Renal cortex interstitium (tissue), 11 donors: ENCODE results near the gene BFSP2. TPM values are rescaled to one million over a fixed set of nuclear protein-coding genes. Genes with fewer than 3 reads are reported as not detected.

ENCODE experiments used
- DNase-seq, 11 donors: peaks; one replicate each; pipeline ENCODE4 v3.0.0-alpha.2; 2013; ENCODE audit warnings: low read depth in 9 of 11, low spot score in 4 of 11; ENCODE audit errors: extremely low read depth in 1 of 11
- polyA plus RNA-seq, 3 donors: library from polyadenylated mRNA; unstranded; fragments of 120-200 nt; gene quantifications; one replicate each; pipeline ENCODE4 v1.2.1, GENCODE V29; 2013; ENCODE audit not compliant: insufficient read length in 3 of 3

BFSP2 gene
- polyA plus RNA-seq, 3 donors, result 0.32 TPM; not detected in 2

DNA sequence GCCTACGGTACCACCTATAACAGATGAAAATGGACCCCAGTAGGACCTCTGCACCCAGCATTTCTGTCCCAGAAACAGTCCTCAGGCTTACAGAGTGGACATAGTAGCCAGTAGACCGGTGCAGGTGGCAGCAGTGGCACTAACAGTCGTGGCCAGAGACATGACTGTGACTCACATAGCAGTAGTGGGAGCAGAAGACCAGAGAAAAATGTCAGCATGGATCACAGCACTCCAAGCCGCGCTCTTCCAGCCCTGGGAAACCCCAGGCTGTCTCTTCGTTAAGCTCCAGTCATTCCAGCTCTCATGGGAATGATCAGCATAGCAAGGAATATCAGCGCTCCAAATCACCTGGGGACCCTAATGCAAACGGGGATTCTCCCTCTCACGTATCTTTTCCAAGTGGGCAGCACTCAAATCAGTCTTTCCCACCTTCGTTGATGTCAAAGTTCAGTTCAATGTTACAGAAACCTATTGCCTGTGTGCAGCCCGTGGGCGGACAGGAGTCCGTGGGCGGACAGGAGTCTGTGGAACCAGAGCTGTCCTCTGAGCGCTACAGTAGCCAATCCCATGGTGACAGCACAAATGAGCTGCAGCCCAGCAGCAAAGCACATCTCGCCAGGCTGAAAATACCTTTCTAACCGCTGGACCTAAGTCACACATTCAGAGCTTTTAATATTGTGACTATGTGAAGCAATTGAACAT lies 10.5 kb downstream of the BFSP2 start:
- no peak for DNase-seq

DNA sequence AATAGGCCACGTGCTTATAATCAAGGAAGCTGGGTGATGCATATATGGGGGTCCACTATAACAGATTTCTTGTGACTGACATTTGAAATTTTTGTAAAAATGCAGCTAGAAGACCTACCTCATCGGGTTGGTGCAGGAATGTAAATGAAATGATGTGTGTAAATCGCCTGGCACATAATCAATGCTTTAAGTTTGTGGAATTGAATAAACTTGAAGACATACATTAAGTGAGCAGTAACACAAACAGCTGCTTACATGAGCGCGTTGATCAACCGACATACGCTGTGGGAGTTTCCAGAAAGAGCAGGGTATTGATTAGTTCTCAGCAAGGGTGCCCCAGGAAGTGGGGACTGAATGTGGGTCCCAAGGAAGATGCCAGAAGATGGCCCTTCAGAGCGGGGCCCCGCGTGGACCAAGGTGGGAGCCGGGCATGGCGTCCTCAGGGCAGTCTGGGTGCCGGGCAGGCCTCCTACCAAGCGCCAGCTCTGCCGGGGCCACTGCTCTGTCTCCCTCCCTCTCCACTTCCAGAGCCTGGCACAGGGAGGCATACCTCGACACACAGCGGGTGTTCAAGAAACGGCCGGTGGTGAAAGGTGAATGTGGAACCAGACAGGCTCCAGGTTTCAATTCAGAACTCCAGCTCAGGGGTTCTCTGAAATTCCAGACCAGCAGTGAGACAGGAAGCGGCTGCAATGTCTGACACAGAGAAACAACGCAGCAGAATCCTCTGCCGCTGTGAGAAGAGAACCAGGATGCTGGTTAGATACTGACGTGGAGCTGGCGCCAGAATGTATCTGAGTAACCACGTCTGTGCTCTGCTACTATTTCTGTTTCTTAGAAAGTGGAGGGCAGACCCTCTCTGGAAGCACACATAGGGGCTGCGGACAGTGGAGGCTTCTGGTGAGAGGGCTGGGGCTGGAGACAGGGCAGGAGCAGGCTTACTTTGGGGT lies 12.6 kb downstream of the BFSP2 start:
- no peak for DNase-seq

DNA sequence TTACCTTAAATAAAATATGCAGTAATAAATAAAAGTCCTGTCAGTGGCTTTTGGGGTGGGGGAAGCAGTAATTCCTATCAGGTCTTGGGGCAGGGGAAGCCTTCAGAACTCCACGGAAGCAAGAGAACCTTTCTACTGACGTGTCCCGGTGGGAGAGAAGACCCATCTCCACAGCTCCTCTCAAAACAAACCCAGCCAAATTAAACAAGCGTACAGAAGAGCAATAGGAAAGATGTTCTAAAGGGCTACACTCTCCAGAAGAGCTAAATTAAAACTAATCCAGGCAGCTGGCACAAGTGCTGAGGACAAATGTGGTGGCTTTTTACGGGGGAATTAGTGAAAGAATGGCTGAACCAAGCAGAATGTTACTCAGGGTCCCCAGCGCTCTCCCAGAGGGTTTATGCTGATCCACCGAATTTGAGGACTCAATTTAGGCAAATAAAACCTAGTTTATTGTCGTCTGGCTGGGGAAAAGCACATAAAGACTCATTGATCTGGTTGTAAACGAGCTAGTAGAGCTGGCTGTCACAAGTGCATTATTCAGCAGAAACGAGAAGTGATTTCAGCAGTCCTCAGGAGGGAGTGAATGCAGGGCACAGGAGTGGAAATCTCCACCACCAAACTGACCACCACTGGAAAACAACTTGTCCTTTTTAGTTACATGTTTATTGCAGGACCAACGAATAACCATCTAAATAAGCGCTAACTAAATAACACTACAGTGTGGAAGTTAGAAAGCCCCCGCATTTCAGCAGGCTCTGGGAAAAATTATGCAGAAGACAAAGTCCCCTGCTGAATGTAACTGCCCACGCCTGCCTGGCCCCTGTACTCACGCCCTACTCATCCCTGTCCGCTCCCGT lies 13.5 kb downstream of the BFSP2 start:
- DNase-seq, result peak in 1 of 11 donors; percentile 9

DNA sequence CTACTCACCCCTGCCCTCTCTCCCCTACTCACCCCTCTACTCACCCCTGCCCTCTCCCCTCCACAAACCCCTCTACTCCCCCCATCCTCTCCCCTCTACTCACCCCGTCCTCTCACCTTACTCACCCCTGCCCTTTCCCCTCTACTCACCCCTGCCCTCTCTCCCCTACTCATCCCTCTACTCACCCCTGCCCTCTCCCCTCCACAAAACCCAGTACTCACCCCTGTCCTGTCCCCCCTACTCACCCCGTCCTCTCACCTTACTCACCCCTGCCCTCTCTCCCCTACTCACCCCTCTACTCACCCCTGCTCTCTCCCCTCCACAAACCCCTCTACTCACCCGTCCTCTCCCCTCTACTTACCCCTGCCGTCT lies 14.2 kb downstream of the BFSP2 start:
- no peak for DNase-seq

DNA sequence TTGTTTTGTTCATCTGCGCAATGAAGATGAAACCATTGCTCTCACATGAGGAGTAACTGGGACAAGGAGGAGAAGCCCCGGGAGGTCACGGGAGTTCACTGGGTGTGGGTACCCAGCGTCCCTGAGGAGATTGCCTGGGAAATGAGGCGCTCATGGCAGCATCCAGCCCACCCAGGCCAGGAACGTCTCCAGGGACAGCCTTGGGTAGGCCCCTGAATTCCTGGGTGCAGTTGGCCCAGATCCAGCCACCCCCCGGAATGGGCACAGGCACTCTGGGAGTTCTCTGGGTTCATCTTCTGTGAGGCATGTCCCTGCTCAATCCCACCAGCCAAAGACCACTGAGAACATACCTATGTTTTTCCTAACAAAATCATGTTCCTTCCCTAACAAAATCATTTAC lies 18.5 kb downstream of the BFSP2 start:
- no peak for DNase-seq

DNA sequence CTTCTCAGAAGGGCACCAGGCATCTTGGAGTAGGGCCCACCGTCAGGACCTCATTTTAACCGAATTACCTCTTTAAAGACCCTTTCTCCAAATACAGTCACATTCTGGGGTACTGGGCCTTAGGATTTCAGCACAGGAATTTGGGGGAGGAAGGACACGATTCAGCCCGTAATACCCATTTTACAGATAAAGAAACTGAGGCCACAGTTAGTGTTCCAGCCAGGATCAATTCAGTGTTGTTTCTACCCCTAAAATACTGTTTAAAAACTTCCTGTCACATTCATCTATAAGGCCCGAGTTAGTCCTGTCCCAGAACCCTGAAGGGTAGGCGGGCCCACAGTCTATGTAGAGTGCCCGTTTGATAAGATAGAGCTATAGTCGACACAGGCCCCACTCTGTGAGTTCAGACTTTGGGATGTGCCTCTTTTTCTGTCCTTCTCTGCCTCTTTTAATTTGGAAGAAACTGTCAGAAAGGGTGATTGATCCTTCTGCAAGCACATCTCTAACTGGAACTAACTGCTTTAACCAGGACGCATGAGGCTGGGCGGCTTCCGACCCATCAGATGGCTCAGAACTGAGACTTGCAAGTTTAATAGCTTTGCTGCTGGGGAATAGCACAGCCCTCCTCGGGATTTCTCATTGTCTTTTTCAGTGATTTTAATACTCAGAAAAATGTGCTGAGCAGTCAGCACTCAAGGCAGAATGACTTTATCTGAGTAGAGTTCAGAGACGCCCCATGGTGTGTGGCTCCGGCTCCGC lies 19.5 kb downstream of the BFSP2 start:
- DNase-seq, result no peak

DNA sequence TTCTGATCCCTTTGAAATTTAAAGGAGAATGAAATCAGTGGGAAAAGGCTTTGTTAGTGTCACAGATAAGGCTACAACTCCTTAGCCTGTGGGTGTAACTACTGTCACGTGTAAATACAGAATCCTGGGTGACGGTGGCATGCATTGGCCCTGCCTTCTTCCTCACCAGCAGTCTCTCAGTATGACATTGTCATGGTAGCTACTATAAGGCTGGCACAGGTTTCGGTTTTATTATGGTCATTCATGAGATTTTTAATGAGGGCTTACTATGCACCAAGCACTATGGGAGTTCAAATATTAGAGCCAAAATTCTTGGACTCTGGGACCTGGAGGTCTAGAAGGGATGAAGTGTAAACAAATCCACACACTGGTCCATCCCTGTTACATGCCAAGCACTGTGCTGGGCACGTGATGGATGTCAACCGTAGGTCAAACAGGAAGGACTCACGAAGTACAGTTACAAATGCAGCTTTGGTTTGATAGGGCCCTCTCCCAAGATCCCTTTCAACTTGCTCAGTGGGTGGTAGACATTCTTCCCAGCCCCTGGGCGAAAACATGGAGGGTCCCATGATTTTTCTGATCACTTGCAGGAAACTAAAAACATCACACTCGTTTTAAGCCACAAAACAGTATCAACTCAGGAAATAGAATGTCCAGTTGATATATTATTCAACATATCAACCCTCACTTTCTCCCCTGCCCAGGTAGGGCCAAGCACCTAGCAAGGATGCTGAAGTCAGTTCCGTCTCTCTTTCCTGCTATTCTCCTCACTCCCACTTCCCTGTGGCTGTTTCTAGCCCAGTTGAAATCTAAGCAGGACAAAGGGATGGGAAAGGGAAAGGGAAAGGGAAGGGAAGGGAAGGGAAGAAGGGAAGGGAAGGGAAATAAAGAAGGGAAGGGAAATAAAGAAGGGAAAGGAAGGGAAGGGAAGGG lies 25.3 kb downstream of the BFSP2 start:
- DNase-seq, result no peak

DNA sequence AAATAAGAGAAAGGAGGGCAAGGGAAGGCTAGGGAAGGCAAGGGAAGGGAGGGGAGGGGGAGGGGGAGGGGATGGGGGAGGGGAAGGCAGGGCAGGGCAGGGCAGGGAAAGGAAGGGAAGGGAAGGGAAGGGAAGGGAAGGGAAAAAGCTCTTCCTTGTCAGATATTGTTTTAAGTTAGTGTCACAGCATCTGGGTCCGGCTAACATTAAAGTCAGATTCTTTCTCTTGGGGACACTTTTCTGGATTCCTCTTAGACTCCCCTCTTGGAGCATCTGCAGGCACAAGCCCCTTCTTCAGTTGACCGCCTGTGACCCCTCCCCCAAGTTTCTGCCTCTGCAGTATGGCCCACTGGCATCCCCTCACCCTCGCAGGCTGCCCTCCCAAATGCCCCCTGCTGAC lies 26.0 kb downstream of the BFSP2 start:
- DNase-seq, result no peak

DNA sequence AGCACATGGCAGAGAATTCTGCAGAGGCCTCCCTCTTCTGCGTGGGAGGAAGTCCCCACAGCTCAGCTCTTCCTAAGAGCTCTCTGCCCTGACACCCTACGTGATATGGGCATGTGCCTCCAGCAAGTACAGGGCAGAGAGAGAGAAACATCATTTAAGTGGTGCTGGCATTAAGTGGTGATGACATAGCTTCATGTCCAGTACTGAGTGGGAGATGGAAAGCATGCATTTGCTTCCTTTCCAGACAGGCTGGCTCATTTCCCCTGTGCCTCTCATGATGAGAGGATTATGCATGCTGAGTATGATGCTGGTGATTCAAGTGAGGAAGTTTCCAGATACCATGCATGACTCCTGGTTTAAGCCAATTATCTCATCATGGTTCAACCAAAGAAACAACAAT lies 26.9 kb downstream of the BFSP2 start:
- DNase-seq, result no peak

DNA sequence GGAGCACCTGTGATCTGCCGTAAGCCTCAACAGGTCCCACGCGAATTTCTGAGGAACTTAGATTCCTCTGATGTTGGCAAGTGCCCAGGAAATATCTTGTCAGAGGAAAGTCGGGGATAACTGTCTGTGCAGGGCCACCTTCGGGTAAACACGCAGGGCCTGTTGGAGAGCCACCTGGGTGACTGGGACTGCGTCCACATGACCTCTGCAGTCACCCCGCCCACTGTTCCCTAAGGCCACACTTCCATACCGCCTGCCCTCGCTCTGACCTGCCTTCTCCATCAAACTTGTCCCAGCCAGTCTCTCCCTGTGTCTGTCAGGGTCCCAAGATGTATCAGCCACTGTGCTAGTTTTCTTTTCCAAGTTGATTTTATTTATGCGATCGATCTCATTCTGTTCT lies 28.7 kb downstream of the BFSP2 start:
- no peak for DNase-seq

DNA sequence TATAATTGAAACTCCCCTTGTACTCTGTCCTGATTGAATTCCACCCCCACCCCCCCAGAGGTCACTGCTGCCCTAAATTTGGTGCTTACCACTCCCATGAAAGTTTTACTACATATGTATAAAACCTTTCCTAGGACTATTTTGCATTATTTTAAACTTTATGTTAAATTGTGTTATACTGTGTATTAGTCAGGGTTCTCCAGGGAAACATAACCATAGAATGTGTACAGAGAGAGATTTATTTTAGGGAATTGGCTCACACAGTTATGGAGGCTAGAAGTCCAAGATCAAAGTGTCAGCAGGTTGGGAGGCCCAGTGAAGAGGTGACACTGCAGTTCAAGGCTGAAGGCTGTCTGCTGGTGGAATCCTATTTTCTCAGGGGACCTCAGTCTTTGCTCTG lies 29.2 kb downstream of the BFSP2 start:
- DNase-seq, result no peak

DNA sequence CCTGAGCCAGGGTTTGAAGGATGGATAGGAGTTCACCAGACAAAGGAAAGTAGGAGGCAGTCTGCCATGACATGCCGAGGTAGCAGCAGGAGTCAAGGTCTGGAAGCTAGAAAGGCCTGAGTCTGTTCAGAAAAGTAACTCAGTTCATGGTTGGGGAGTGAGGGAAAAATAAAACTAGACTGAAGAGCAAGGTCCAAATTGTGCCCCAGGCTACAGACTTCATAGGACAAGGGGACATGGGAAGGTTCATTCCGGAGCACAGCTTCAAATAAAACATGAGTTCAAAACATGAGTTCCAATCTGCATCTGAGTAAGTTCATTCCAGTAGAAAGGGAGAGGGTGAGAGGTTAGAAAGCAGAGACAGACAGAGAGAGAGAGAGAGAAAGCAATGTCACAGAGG lies 39.7 kb downstream of the BFSP2 start:
- no peak for DNase-seq

DNA sequence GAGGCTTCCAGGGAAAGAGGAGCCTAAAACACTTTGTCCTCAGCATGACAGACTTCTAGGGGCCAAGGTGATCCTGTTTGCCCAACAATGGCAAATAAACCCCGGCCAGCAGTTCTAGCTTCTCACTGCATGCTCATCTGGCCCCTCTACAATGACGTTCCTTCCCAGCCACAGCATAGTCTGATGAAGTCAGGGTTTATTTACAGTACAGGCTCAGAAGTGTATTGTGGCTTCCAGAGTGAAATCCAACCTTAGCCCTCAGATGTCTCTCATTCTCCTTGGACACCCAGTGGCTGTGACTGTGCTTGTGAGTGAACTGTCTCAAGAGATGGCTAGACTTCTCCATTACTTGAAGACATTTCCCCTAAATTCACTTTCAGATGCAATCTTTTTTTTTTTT lies 40.8 kb downstream of the BFSP2 start:
- DNase-seq, result no peak

DNA sequence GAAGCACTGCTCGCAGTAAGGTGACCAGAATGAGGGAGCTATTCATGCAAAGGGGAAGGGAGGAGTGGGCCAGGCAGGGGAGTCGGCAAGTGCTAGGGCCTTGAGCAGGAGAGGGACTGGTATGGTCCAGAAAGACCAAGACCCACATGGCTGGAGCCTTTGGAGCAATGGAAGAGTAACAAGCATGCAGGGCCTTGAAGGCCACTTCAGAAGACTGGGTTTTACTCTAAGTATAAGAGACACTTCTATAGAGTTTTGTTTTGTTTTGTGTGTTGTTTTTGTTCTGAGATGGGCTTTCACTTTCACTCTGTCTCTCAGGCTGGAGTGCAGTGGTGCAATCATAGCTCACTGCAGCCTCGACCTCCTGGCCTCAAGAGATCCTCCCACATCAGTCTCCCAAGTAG lies 42.0 kb downstream of the BFSP2 start:
- DNase-seq, result no peak

DNA sequence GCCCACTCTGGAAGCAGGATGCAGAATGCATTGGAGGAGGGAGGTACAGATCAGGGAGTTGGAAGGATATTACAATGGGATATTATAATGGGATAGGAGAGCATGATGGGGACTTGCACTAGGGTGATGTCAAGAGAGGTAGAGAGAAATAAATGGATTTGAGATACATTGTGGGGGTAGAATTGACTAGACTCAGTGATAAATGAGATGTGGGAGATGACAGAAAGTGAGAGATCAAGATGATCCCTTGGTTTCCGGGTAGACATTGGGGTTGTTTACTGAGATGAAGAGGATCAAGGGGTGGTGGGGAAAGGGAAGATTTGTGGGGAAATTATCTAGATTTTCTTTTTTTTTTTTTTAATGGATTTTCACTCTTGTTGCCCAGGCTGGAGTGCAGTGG lies 42.7 kb downstream of the BFSP2 start:
- no peak for DNase-seq

DNA sequence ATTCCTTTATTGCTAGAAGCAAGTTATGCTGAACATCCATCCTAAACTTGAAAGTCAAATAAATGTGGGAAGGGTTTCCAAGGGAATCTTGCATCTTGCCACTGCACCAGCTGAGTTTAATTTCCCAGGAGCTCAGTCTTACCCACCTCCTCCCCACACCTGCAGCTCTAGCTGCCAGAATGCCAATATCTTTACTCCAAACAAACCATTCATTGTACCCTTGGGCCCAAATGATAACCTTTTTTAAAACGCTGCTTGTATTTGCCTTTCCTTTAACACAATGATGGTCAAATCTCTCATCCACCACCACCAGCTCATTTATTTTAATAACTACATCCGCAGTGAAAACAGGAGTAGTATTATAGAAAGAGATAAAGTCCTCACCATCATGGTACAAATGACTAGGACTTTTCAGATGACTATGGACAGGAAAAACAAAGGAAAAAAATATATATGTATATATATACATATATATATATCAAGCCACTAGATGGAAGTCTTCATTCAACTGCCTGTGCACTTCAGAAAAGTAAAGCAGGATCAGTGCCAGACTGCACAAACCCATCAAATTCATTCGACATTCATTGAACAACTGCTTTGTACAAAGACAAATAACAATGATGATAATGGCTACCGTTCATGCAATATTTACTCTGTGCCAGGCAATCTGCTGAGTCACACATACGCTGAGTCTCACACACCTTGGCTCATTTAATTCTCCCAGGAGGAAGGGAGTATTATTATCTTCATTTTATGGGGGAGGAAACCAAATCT lies 44.0 kb downstream of the BFSP2 start:
- DNase-seq, result no peak

DNA sequence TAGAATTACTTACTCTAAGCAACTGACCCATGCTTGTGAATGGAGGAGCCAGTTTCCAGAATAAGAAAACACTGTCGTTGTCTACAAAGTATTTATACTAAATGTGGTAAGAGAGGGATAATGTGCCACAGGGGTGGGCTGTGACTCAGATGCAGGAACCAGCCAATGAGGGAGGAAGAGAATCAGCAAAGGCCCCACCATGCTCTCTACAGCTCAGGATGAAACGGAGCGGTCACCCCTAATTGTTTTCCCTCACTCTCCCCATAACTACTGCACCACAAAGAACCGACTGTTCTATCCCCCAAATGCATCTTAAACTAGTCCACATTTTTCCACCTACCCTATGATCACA lies 44.5 kb downstream of the BFSP2 start:
- DNase-seq, result no peak
